C4-2B (cell line): ENCODE data around the gene FAM83D.
A peak's percentile ranks its signal among the peaks of the same experiment; 100 is the strongest.

Experiments used
- H3K27ac ChIP-seq: fragments of 450-650 bp; 2 replicates; pipeline ENCODE4 v1.5.1; 2017
- ZFX ChIP-seq: fragments of 450-650 bp; IDR thresholded peaks from 2 replicates; pipeline ENCODE4 v1.6.1; 2017
- TF ChIP-seq, protein P1 (sequence below): fragments of 450-650 bp; conservative IDR thresholded peaks from 2 replicates; pipeline ENCODE4 v1.5.1; 2017; ENCODE audit warnings: mild to moderate bottlenecking

The FAM83D gene

DNA sequence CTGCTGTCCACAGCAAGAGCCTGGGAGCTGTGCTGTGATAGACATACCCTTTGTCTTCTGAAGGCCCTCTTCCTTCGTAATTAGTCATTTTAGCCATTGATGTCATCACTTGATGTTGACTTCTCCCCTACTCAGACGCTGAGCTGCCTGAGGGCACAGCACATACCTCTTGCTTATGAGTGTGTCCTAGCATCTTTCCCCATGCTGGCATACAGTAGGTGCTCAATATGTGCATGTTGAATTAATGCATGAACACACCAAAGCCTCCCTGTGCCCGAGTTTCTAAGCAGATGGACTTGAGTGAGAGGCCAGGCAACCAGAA, 35.8 kb upstream of the FAM83D start:
- TF ChIP-seq, protein P1, sequence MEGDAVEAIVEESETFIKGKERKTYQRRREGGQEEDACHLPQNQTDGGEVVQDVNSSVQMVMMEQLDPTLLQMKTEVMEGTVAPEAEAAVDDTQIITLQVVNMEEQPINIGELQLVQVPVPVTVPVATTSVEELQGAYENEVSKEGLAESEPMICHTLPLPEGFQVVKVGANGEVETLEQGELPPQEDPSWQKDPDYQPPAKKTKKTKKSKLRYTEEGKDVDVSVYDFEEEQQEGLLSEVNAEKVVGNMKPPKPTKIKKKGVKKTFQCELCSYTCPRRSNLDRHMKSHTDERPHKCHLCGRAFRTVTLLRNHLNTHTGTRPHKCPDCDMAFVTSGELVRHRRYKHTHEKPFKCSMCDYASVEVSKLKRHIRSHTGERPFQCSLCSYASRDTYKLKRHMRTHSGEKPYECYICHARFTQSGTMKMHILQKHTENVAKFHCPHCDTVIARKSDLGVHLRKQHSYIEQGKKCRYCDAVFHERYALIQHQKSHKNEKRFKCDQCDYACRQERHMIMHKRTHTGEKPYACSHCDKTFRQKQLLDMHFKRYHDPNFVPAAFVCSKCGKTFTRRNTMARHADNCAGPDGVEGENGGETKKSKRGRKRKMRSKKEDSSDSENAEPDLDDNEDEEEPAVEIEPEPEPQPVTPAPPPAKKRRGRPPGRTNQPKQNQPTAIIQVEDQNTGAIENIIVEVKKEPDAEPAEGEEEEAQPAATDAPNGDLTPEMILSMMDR, result no peak
- TF ChIP-seq ZFX, result no peak
- no peak overlapping the region for H3K27ac ChIP-seq

DNA sequence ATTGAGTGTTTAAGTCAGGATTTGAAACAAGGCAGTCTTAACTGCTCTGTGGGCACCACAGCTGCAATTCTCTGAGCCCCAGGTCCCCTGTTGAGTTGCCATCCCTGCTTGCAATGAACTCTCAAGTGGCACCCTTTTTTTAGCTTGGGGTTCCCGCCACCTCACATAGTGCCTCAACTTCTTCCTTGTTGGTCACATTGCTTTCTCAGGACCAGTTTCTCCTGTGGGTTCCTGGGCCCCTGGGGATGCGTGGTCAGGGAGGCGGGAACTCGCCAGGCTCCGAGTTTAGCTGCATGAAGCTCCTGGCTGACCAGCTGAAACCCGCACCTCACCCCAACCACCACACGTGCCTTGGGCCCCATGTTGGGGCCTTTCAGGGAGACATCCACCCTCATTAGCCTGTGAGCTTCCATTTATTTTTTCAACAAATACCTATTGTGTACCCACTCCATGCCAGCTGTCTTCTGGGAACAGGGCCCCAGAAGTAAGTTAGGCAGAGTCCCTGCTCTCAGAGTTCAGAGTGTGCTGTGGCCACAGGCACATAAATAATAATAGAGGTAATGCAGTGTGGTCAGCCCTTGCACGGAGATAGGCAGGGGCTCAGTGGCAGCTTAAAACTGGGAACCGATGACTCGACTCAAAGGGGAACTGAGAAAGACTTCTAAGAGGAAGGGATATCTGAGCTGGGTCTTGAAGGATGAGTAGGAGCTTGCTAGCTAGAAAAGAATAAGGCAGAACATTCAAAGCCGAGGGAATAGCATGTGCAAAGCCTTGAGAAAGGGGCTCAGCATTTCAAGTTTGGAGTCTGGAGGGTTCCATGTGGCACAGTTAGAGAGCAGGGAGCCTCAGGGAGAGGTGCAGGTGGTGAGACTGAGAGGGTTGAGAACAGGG, 33.9 kb upstream of the FAM83D start:
- H3K27ac ChIP-seq, result no peak overlapping the region
- TF ChIP-seq, protein P1, result no peak
- TF ChIP-seq ZFX, result no peak

DNA sequence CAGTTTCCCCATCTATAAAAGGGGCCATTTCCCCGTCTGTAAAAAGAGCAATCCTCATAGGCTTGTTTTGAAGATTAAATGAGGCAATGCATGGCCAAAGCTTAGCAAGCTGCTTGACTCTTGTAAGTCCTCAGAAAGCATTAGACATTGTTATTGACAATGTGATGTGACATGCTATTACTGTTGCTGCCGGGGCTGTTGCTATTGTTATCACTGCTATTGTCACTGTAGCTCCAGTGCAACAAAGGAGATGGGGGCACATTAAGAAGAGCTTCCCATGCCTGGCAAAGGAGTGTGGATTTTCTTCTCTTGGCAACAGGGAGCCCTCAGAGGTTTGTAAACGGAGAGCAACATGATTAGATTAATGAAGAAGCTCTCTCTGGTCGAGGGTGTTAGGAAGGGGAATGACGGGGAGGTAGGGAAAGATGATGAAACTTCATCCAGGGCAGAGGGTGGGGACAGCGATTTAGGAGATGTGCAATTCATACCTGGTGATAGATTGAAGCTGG, 33.1 kb upstream of the FAM83D start:
- no peak overlapping the region for H3K27ac ChIP-seq
- no peak for TF ChIP-seq ZFX
- TF ChIP-seq, protein P1, result no peak

DNA sequence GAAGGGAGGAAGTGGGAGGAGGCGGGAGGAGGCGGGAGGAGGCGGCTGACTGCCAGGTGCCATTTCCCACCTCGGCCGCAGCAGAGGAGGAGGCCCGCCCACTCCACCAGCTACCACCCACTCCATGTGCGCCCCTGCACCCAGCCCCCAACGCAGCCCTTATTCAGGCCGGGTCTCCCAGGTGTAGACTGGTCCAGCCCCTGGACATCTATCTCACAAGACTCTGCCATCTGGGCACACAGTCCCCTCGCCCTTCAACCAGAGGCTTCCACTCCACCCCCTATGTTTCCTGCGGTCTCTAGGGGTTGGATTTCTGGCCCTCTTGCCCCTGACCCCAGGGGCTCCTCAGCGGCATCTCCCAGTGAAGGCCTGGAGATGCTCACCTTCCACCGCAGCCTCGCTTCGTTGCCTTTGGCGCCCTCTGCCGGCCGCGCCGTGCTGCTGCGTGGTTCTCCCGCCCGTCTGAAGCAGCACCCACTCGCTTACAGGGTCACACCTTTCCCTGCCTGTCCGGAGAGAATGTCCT, 32.6 kb upstream of the FAM83D start:
- H3K27ac ChIP-seq, result no peak overlapping the region
- TF ChIP-seq, protein P1, result peak; percentile 96
- TF ChIP-seq ZFX, result no peak

DNA sequence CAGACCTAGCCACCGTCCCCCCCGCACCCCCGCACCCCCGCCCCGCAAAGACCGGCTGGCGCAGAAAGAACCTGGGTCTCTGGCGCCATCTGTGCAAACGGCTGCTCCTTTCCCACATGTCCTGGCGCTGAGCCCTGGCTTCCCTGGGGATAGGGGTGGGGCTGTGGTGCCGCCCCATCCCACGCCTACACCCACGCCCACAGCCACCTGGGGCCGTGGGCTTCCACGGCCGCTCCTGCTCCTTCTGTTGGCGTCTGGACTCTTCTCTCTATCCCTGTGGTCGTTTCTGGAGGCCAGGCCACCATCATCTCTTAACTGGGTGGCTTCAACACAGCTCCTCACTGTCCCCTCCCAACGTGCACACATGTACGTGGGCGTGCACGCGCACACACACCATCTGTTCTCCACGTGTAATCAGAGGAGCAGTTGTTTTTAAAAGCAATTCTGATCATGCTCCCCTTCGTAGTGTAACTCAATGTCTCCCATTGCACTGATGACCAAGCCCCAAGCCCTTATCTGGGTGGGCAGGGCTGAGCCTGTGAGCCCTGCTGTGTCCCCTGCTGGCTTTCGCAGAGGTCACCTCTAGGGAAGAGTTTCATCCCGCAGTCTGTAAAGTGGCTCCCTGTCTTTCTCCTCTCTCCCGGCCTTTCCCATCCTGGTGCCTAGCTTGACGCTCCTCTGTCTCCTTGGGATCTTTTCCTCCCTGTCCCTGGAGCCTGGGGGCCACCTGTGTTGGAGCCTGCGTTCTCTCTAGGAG, 31.9 kb upstream of the FAM83D start:
- no peak overlapping the region for H3K27ac ChIP-seq
- TF ChIP-seq ZFX, result no peak
- TF ChIP-seq, protein P1, result peak; percentile 76

DNA sequence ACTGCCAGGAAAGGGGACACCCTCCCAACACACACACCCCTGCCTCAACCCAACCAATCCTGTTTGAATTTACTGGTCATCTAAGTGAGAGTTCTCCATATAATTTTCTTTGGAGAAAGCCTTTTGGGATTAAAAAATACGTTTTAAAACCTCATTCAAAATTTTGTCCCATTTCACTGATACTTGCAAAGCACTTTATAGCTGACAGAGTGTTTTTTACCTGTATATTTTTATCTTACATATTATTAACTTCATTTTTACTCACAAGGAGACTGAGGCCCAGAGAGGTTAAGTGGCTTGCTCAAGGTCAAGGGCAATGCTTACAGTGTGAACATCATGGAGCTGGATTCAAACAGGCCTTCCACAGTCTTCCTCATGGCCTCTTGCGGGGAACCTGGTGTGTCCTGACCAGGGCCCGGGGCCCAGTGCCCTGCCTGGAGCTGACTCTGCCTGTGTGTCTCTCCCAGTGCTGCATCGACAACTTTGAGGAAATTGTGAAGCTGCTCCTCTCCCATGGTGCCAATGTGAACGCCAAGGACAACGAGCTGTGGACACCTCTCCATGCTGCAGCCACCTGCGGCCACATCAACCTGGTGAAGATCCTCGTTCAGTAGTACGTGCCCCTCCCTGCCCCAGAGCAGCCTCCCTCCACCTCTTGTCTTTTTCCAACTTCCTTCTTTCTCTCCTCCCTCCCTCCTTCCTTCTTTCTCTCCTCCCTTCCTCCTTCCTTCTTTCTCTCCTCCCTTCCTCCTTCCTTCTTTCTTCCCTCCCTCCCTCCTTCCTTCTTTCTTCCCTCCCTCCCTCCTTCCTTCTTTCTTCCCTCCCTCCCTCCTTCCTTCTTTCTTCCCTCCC, 30.9 kb upstream of the FAM83D start:
- H3K27ac ChIP-seq, result no peak overlapping the region
- TF ChIP-seq ZFX, result no peak
- TF ChIP-seq, protein P1, result no peak
